NCI-H146 treated with DMSO at 0.1 percent for 48 hours (cell line): ENCODE measurements around the gene MDM2.
A peak's percentile ranks its signal among the peaks of the same experiment; 100 is the strongest.

ENCODE experiments used
- DNase-seq: peaks from one replicate; lab custom pipeline; 2025; ENCODE audit not compliant: unreplicated experiment; lab: John Stamatoyannopoulos, UW

MDM2 gene

GRCh38 chr12:68807576-68808387, at the start of gene MDM2:
MDM2 (plus strand) TSS chr12:68808177; CDS start chr12:68808478, 301 bp downstream.
- peak; percentile 83 for DNase-seq

GRCh38 chr12:68759852-68760251, 48.1 kb upstream of the MDM2 start:
- no peak for DNase-seq

- no peak for DNase-seq
Measured at GRCh38 chr12:68760806-68761441, 47.1 kb upstream of the MDM2 start.

- no peak for DNase-seq
Measured at GRCh38 chr12:68761442-68761812, 46.5 kb upstream of the MDM2 start.

- DNase-seq = no peak
Measured at GRCh38 chr12:68761901-68762630, 45.9 kb upstream of the MDM2 start.

- DNase-seq = no peak
Measured at GRCh38 chr12:68762691-68763090, 45.3 kb upstream of the MDM2 start.

- no peak for DNase-seq
Measured at GRCh38 chr12:68765696-68766095, 42.3 kb upstream of the MDM2 start.

- DNase-seq = no peak
Measured at GRCh38 chr12:68766646-68767045, 41.3 kb upstream of the MDM2 start.

- no peak for DNase-seq
Measured at GRCh38 chr12:68767191-68767590, 40.8 kb upstream of the MDM2 start.

GRCh38 chr12:68768431-68768939, 39.5 kb upstream of the MDM2 start:
- no peak for DNase-seq

- no peak for DNase-seq
Measured at GRCh38 chr12:68769941-68770340, 38.0 kb upstream of the MDM2 start.

- no peak for DNase-seq
Measured at GRCh38 chr12:68771223-68771925, 36.6 kb upstream of the MDM2 start.

- no peak for DNase-seq
Measured at GRCh38 chr12:68772714-68773113, 35.3 kb upstream of the MDM2 start.

- no peak for DNase-seq
Measured at GRCh38 chr12:68773582-68773981, 34.4 kb upstream of the MDM2 start.

- no peak for DNase-seq
Measured at GRCh38 chr12:68775121-68775630, 32.8 kb upstream of the MDM2 start.

- no peak for DNase-seq
Measured at GRCh38 chr12:68776976-68777610, 30.9 kb upstream of the MDM2 start.

GRCh38 chr12:68779280-68779679, 28.7 kb upstream of the MDM2 start:
- no peak for DNase-seq

- no peak for DNase-seq
Measured at GRCh38 chr12:68780731-68781130, 27.2 kb upstream of the MDM2 start.

GRCh38 chr12:68781728-68782127, 26.2 kb upstream of the MDM2 start:
- DNase-seq = no peak

GRCh38 chr12:68784015-68784414, 24.0 kb upstream of the MDM2 start:
- DNase-seq = no peak
